Measurements from ENCODE around the gene ATP8B1.

DNA sequence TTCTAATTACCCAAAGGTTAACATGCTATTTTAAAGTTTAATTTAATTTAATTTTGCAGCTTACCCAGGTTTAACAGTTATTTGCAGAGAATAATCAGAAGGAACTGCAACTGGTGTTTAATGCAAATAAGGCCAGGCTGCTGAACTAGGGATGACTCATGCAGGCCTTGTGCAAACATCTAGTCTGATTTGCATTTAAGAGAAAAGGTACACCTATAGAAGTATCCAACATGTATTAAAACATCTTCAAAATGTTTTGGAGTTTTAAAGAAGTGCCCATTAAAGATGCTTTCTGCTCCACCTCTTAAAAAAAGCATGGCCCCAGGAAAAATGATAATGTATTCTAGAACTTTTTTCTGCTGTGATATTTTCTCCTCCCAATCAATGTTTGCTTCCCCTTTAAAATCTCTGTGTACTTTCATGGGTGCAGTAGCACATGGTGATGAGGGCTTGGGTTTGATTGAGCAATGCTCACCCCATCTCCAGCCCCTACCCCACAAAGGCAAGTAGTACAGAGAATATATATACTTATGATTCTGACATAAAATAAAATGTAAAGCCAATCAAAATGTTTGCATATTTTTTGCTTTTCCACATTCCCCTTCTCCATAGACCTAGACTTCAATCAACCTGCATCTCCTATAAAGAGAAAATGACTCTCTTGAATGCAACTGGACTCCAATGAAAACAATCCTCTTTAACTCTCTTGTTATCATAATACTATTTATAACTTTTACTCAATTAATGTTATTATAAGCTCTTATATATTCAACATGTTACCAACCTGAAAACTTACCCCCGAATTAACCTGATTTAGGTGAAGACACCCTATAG, 54.1 kb downstream of the ATP8B1 start:
- TF ChIP-seq ARNTL (CRISPR knock-in tag; IDR thresholded peaks at IDR 0.05; ENCODE audit: borderline replicate concordance, low read depth) (no peak), GLIS3 (CRISPR knock-in tag; IDR thresholded peaks at IDR 0.05) (no peak), ZNF565 (CRISPR knock-in tag; conservative IDR thresholded peaks at IDR 0.05; ENCODE audit: low read depth) (no peak), ESRRG (CRISPR knock-in tag; IDR thresholded peaks at IDR 0.05) (no peak), RARB (CRISPR knock-in tag; IDR thresholded peaks at IDR 0.05) (no peak)

Data from SK-N-SH treated with all-trans-retinoic acid at 6 μM for 48 hours (cell line).